Activated CD8-positive, alpha-beta memory T cell treated with anti-CD3 and anti-CD28 coated beads, Interleukin-2, amount 50 U/mL, for 1 hour (primary cell): ENCODE data around the gene CHMP2A.
"Not testable (repeated sequence)": the region's sequence is repeated elsewhere in the genome, so short reads cannot be mapped to it uniquely, and the experiment has no call there.

Experiments
- DNase-seq: peaks from one replicate; pipeline ENCODE4 v3.0.0-alpha.2; 2020; ENCODE audit errors: extremely low read depth

Gene CHMP2A

DNA sequence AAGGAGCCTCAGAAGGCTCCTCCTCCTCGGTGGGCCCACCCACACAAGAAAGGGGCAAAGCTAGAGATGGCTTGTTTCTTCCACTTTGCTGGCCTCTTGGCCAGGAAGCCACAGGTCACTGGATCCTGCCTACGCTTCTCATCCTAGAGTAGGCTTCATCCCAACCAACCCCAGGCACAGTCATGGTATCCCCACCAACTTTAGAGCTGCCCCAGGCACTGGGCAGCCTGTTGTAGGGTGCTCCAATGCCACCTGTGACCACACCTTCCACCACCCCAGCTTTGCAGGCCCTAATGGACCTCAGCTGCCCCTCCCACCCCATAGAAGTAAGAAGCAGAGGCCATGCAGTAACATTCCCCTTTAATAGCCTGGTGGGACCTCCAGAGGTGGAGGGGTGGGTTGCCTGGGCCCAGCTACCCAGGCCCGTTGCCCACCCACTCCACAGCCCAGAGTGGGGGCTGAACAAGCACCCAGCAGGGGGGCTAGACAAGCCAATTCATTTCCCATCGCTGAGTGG, 522 bp upstream of the CHMP2A start:
- DNase-seq: no peak

DNA sequence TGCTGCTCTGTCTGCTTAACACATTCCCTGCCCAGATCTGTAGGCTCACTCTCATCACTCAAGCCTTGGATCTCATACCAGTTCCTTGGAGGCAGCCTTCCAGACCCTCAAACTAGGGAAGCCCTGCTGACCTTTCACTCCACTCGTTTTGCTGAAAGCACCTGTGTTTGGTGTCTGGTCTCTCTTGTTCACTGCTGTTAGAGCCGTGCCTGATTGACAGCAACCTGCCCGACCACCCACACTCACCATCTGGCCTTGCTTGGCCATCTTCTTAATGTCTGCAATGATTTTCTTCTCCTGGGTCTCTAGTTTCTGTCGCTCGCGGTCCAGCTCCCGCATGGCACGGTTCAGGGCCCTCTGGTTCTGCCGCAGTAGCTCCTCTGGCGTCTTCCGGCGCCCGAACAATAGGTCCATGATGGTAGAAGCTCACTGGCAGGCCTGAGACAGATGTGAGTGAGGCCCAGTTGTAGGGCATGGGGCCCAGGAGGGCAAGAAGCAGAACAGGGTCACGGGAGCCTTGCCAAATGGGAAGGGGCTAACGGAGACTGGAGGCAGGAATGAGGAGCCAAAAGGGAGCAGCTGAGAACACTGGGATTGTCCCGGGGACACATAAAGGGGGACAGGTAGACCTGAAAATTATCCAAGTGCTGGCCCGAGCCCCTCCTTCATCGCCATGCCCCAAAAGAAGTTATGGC, 959 bp downstream of the CHMP2A start:
- DNase-seq: no peak

DNA sequence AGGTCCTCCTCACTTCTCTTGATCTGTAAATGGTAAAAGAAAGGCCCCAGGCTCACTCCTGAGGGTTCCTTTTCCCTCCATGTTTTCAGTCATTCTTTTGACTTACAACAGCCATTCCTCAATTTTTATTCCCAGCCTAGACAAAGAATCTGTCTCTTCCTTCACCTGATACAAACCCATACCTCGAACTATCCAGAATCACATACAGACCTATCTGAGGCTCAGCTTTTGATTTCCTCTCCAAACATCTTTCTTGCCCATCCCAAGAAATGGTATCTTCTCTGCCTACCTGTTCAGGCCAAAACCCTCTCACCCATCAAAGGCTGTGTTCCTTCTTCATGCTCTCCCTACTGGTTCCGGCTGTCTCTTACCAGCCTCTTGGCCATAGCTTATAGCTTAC, 2.2 kb downstream of the CHMP2A start:
- DNase-seq: no peak

DNA sequence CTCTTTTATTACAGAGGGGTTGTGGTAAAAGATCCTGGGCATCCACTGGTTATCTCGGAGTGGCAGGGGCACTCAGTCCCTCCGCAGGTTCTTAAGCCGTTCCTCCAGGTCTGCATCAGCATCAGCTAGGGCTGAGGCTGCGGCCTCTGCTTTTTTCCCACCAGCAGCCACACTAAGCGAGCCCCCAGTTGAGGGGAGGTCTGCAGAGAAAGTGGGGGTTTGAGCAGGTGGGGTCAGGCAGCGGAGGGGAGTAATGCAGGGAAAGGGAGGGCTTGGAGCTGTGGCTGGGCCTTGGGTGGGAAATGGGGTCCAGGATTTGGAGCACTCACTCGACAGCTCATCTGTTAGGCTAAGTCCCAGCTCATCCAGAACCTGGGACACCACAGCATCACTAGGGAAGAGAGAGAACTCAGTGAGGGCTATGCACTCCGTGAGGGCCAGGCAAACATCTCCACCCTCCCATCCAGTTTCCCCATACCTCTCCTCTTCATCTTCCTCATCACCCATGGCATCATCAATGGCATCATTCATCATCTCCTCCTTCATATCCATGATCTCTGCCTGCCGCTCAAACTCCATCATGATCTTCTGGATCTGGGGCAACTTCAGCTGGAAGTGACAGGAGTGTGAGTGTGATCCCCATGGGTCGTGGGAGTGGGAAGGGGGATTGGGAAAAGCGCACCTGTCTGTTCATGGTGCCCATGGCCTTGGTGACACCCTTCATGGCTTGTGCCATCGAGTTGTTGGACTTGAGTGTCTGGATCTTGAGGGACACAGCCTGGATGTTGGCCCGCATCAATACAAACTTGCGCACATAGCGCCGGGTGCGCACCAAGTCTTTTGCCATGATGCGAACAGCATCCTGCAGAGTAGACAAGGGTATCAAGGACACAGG, 3.1 kb downstream of the CHMP2A start:
- DNase-seq: no peak

DNA sequence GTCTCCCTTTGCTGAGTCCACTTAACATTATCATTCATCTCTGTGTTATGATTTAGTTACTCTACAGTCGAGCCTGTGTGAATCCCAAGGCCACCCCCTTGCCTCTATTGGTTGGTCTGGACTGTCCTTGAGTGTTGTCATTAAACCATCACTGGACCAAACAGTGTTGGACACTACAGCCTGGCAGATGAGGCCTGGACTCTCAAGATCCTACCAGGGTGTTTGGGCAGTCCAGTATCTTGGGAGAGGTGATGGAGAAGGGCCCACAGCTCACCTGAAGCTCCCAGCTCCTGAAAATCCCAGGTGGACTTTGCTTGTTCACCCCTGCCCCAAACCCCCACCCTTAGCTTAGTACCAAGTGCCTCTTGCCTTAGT, 3.8 kb downstream of the CHMP2A start:
- DNase-seq: no peak

DNA sequence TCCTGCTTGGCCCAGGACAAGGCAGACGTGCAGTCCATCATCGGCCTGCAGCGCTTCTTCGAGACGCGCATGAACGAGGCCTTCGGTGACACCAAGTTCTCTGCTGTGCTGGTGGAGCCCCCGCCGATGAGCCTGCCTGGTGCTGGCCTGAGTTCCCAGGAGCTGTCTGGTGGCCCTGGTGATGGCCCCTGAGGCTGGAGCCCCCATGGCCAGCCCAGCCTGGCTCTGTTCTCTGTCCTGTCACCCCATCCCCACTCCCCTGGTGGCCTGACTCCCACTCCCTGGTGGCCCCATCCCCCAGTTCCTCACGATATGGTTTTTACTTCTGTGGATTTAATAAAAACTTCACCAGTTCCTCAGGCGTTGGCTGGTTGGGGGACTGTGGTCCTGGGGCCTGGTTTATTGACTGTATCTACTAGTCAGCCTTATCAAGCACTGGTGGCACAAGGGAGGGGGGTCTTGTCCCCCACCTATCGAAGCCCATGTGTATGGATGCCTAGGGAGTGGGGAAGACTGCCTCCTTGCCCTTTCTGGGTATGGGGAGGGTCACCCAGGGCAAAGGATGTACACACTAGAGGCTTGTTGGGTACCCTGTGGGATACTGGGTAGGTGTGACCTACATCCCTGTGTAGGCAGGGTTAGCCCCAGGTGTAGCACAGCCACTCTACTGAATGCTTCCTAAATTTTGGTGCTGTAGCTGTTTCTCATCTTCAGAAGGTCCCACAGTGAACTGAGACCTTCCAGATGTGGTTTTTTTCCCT, 4.4 kb downstream of the CHMP2A start:
- no peak for DNase-seq

DNA sequence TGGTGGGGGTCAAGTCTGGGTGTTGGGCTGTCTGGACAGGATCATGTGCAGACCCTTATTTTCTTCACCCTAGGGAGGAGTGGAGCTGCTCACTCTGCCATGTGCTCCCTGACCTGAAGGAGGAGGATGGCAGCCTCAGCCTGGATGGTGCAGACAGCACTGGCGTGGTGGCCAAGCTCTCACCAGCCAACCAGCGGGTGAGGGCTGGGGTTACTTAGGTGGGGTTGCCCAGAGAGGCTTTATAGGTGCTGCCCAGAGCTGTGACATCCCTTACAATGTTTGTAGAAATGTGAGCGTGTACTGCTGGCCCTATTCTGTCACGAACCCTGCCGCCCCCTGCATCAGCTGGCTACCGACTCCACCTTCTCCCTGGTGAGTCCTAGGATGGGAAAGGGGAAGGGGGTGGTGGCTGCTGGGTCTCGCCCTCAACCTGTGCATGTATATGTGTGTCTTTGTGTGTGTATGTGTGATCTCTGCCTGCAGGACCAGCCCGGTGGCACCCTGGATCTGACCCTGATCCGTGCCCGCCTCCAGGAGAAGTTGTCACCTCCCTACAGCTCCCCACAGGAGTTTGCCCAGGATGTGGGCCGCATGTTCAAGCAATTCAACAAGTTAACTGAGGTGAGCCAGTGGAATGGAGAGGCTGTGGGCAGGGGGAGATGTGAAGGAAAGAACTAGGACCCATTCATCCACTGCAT, 5.1 kb downstream of the CHMP2A start:
- no peak for DNase-seq

DNA sequence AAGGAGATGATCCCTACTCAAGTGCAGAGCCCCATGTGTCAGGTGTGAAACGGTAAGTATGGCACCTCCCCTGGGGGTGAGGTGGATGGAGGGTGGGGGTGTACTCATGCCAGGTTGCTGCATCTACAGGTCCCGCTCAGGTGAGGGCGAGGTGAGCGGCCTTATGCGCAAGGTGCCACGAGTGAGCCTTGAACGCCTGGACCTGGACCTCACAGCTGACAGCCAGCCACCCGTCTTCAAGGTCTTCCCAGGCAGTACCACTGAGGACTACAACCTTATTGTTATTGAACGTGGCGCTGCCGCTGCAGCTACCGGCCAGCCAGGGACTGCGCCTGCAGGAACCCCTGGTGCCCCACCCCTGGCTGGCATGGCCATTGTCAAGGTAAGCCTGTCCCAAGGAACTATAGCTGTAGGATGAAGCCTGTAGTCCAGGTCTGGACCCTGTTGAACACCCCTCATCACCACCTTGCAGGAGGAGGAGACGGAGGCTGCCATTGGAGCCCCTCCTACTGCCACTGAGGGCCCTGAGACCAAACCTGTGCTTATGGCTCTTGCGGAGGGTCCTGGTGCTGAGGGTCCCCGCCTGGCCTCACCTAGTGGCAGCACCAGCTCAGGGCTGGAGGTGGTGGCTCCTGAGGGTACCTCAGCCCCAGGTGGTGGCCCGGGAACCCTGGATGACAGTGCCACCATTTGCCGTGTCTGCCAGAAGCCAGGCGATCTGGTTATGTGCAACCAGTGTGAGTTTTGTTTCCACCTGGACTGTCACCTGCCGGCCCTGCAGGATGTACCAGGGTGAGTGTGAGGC, 5.8 kb downstream of the CHMP2A start:
- DNase-seq: no peak

DNA sequence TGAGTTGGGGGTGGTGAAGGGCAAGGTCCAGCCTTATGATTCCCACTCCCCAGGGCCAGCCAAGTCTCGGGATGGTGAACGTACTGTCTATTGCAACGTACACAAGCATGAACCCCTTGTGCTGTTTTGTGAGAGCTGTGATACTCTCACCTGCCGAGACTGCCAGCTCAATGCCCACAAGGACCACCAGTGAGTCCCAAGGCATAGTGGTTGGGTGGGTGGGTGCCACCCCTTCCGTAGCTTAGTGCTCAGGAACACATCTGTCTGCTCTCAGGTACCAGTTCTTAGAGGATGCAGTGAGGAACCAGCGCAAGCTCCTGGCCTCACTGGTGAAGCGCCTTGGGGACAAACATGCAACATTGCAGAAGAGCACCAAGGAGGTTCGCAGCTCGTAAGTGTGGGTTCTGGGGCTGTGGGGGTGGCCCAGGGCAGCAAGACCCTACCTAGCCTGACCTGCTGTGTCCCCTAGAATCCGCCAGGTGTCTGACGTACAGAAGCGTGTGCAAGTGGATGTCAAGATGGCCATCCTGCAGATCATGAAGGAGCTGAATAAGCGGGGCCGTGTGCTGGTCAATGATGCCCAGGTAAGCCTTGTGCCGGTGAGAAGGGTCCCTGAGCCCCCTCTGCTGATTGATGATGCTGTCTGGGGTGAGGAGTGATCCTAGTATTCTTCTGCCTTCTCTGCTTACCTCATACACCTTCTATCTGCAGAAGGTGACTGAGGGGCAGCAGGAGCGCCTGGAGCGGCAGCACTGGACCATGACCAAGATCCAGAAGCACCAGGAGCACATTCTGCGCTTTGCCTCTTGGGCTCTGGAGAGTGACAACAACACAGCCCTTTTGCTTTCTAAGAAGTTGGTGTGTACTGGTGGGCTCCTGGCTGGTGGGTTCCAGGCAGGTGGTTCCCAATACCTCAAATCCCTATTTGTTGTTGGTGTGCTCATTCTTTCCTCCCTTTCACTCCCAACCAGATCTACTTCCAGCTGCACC, 7.3 kb downstream of the CHMP2A start:
- no peak for DNase-seq

DNA sequence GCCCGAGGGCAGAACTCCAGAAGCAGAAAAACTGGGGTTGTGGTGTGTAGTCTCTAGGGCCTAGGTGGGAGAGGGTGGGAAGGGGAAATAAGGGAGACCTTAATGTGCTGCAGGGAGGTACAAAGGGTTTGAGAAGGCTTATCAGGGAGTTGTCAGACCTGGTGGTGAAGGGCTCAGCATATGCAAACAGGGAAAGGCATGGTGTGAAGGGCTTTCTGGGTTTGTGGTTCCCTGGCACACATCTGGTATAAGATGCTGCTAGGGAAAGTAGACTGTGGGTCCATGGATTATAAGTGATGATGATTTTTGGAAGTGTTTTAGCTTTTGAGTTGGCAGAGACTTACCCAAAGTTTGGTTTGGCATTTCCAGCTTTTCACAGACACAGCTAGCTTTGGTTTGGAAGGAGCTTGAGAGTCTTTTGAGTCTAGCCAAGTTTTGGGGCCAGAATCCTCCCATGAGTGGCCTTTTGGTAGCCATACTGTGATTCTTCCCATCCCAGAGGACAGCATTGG, 8.8 kb downstream of the CHMP2A start:
- no peak for DNase-seq

DNA sequence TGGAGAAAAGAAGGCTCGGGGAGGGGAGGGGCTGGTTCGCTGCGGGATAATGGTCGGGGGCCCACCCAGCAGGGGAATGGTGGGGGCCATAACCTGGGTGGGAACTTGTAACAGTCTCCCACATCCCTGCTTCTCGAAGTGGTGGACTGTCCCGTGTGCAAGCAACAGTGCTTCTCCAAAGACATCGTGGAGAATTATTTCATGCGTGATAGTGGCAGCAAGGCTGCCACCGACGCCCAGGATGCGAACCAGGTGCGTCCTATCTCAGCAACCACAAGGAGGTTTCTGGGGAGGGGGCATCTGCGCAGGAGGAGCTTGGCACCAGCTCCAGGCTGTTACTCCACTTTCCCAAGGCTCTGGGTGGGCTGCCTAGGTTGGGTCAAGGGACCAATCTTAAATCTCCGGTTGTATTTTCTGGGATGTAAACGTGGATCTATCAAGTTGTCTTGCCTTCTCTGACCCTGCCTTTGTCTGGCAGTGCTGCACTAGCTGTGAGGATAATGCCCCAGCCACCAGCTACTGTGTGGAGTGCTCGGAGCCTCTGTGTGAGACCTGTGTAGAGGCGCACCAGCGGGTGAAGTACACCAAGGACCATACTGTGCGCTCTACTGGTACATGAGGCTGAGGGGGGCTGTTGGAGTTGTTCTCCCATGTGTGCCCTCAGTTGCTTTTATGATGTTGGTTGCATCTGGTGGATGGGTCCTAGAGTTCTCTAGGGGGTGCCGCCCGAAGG, 9.5 kb downstream of the CHMP2A start:
- DNase-seq: no peak

DNA sequence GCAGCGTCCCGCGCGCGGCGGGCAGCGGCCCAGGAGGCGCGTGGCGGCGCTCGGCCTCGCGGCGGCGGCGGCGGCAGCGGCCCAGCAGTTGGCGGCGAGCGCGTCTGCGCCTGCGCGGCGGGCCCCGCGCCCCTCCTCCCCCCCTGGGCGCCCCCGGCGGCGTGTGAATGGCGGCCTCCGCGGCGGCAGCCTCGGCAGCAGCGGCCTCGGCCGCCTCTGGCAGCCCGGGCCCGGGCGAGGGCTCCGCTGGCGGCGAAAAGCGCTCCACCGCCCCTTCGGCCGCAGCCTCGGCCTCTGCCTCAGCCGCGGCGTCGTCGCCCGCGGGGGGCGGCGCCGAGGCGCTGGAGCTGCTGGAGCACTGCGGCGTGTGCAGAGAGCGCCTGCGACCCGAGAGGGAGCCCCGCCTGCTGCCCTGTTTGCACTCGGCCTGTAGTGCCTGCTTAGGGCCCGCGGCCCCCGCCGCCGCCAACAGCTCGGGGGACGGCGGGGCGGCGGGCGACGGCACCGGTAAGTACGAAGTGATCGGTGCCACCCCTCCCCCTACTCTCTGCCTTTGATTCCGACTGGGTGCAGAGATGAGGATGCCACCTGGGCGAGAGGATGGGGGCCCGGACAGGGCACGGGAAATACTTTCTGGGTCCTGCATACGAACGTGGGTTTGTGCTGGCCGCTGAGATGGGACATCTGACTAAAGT, 10.2 kb downstream of the CHMP2A start:
- DNase-seq: no peak

DNA sequence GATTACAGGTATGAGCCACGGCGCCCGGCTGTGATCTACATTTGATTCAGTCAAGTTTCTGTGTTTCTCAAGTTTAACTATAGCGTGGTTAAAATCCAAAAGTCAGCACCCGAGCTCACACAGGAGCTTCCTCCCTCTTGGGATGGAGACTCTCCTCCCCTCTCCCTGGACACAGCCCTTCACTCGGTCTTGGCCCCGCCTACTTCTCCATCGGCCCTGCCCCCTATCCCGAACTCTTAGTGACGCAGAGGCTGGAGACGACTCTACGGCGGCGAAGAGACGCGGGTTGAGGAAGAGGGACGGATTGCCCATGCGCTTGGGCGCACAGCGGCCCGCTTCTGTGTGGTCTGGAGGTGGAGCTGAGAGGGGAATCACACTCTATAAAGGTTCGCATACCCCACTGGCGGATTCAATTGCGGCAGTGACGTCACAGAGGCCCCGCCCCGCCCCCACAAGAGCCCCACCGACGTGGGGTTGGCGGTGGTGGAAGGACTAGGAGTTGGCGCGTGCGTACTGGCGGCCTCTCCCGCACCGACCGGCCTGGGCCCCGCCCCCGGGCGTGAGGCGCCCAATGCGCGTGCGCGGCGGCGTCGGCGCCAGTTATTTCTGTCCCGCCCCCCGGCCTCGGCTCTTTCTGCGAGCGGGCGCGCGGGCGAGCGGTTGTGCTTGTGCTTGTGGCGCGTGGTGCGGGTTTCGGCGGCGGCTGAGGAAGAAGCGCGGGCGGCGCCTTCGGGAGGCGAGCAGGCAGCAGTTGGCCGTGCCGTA, 10.9 kb downstream of the CHMP2A start, which contains the start of gene TRIM28:
Gene TRIM28 (plus strand): TSS at position 239 of the 765 bp plus-strand sequence. CDS start 694 bp downstream, outside the sequence.
- peak; percentile 99 for DNase-seq

DNA sequence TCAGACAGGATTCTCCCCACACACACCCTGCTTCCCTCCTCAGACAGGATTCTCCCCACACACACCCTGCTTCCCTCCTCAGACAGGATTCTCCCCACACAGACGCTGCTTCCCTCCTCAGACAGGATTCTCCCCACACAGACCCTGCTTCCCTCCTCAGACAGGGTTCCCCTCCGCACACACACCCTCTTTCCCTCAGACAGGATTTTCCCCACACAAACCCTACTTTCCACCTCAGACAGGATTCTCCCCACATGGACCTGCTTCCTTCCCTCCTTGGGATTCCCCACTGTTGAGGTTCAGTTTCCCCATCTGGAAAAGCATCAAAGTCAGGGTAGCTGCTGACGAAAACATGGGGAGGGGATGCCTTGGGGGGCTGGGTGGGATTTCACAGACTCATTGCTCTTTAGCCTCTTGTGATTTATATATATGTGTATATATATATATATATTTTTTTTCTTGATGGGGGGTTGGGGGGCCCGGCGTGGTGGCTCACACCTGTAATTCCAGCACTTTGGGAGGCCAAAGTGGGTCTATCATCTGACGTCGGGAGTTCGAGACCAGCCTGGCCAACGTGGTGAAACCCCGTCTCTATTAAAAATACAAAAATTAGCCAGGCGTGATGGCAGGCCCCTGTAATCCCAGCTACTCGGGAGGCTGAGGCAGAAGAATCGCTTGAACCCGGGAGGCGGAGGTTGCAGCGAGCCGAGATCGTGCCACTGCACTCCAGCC, 12.1 kb downstream of the CHMP2A start:
- DNase-seq: not testable (repeated sequence)

DNA sequence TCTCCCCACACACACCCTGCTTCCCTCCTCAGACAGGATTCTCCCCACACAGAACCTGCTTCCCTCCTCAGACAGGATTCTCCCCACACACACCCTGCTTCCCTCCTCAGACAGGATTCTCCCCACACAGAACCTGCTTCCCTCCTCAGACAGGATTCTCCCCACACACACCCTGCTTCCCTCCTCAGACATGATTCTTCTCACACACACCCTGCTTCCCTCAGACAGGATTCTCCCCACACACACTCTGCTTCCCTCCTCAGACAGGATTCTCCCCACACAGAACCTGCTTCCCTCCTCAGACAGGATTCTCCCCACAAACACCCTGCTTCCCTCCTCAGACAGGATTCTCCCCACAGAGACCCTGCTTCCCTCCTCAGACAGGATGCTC, 15.7 kb downstream of the CHMP2A start:
- not testable (repeated sequence) for DNase-seq
